GM12873 (cell line): Measurements from ENCODE around the gene FGD3.

Source experiments
- CTCF ChIP-seq: IDR thresholded peaks from 2 replicates; pipeline ENCODE4 v1.5.1; 2012; ENCODE audit warnings: low read depth, mild to moderate bottlenecking, moderate library complexity, low read length, control low read depth; ENCODE audit not compliant: insufficient read depth; ENCODE audit errors: missing control alignments

Gene FGD3

GRCh38 chr9:93061260-93061751, 114.0 kb downstream of the FGD3 start:
- no peak for TF ChIP-seq CTCF

- peak; percentile 22 for TF ChIP-seq CTCF
Observed at GRCh38 chr9:93061791-93062763, 114.8 kb downstream of the FGD3 start.

GRCh38 chr9:93064392-93065134, 117.2 kb downstream of the FGD3 start:
- no peak for TF ChIP-seq CTCF

GRCh38 chr9:93065135-93065720, 117.9 kb downstream of the FGD3 start:
- TF ChIP-seq CTCF: no peak

GRCh38 chr9:93066978-93067603, 119.8 kb downstream of the FGD3 start:
- TF ChIP-seq CTCF: no peak

- TF ChIP-seq CTCF: no peak
Observed at GRCh38 chr9:93068956-93069355, 121.6 kb downstream of the FGD3 start.
